ENCODE results near the gene CSRNP3. TPM values are rescaled to one million over a fixed set of nuclear protein-coding genes. Genes with fewer than 3 reads are reported as not detected.

CSRNP3 gene
- total RNA-seq, 1 experiment from 2014 or later: not detected

GRCh38 chr2:165561516-165561915 is 92.0 kb downstream of the CSRNP3 start:
- TF ChIP-seq CTCF (IDR thresholded peaks at IDR 0.05) (no peak), SIN3A (IDR thresholded peaks at IDR 0.05; ENCODE audit: borderline replicate concordance, insufficient read depth, low read depth, low read length) (no peak), REST (IDR thresholded peaks at IDR 0.05; ENCODE audit: insufficient read depth in 1 of 2, low read depth in 2 of 2, low read length in 1 of 2) (no peak), POLR2AphosphoS5 (IDR thresholded peaks at IDR 0.05; ENCODE audit: low read depth, low read length) (no peak), TCF7L2 (IDR thresholded peaks at IDR 0.05; ENCODE audit: low read depth, low read length) (no peak)
- no peak overlapping the region for H3K27ac ChIP-seq (ENCODE audit: low read length)
- no TSS peak for BruUV-seq (replicated peaks)
- ATAC-seq (no peak), DNase-seq (ENCODE audit: low read depth, low spot score) (no peak)
- no peaks in the 10 kb centered on the region for H3K27me3 ChIP-seq (ENCODE audit: control insufficient read depth, insufficient read depth, low read length)
- intact Hi-C loops (cut with micrococcal nuclease; ENCODE audit: unreplicated experiment) (no loop called here), in situ Hi-C loops (cut with HindIII; ENCODE audit: low pct_unique_long_range_greater_than_20kb, low sequenced_read_pairs) (no loop called here)
- H3K4me1 ChIP-seq (ENCODE audit: control insufficient read depth, insufficient read depth, low read length): no peaks in the 10 kb centered on the region
- H3K9me3 ChIP-seq (ENCODE audit: control insufficient read depth, insufficient read depth, low read depth, low read length): no peaks in the 10 kb centered on the region
- ChIA-PET CTCF (no interaction called here), POLR2A (no interaction called here)
- H3K36me3 ChIP-seq (ENCODE audit: control insufficient read depth, insufficient read depth, low read length): no peaks in the 10 kb centered on the region
- no peak overlapping the region for H3K4me3 ChIP-seq (ENCODE audit: low read depth in 2 of 2, low read length in 2 of 2)

GRCh38 chr2:165562233-165562632 is 92.7 kb downstream of the CSRNP3 start:
- BruUV-seq (replicated peaks): no TSS peak
- Histone ChIP-seq H3K27ac (ENCODE audit: low read length) (no peak overlapping the region), H3K4me1 (ENCODE audit: control insufficient read depth, insufficient read depth, low read length) (no peaks in the 10 kb centered on the region), H3K4me3 (ENCODE audit: low read depth in 2 of 2, low read length in 2 of 2) (no peak overlapping the region), H3K9me3 (ENCODE audit: control insufficient read depth, insufficient read depth, low read depth, low read length) (no peaks in the 10 kb centered on the region), H3K36me3 (ENCODE audit: control insufficient read depth, insufficient read depth, low read length) (no peaks in the 10 kb centered on the region), H3K27me3 (ENCODE audit: control insufficient read depth, insufficient read depth, low read length) (no peaks in the 10 kb centered on the region)
- ChIA-PET CTCF (no interaction called here), POLR2A (no interaction called here)
- in situ Hi-C loops (cut with HindIII; ENCODE audit: low pct_unique_long_range_greater_than_20kb, low sequenced_read_pairs): no loop called here
- DNase-seq (ENCODE audit: low read depth, low spot score) (no peak), ATAC-seq (no peak)
- intact Hi-C loops (cut with micrococcal nuclease; ENCODE audit: unreplicated experiment): no loop called here
- TF ChIP-seq POLR2AphosphoS5 (IDR thresholded peaks at IDR 0.05; ENCODE audit: low read depth, low read length) (no peak), TCF7L2 (IDR thresholded peaks at IDR 0.05; ENCODE audit: low read depth, low read length) (no peak), CTCF (IDR thresholded peaks at IDR 0.05) (no peak), REST (IDR thresholded peaks at IDR 0.05; ENCODE audit: insufficient read depth in 1 of 2, low read depth in 2 of 2, low read length in 1 of 2) (no peak), SIN3A (IDR thresholded peaks at IDR 0.05; ENCODE audit: borderline replicate concordance, insufficient read depth, low read depth, low read length) (no peak)

All from Panc1 (cell line).